H9 (cell line): ENCODE results near the gene ACTR8. TPM values are rescaled to one million over a fixed set of nuclear protein-coding genes. Genes with fewer than 3 reads are reported as not detected.

Experiments
- DNase-seq: peaks from one replicate; pipeline ENCODE4 v3.0.0-alpha.2; 2017
- H2AFZ ChIP-seq: one replicate; pipeline ENCODE4 v1.6.1; 2013; ENCODE audit warnings: mild to moderate bottlenecking, low read length, control low read depth, moderate library complexity
- H2AK5ac ChIP-seq: 2 replicates; pipeline ENCODE4 v1.6.1; 2013; ENCODE audit warnings: low read length, control low read depth, mixed read lengths; ENCODE audit not compliant: insufficient read length
- H2BK120ac ChIP-seq: one replicate; pipeline ENCODE4 v1.6.1; 2013; ENCODE audit warnings: low read depth, mild to moderate bottlenecking, low read length, control low read depth, inconsistent platforms; ENCODE audit not compliant: poor library complexity, severe bottlenecking
- H2BK12ac ChIP-seq: 2 replicates; pipeline ENCODE4 v1.6.1; 2013; ENCODE audit warnings: low read length, control low read depth, mixed read lengths, low read depth; ENCODE audit not compliant: insufficient read length
- H2BK15ac ChIP-seq: 2 replicates; pipeline ENCODE4 v1.6.1; 2013; ENCODE audit warnings: low read depth, low read length, control low read depth
- H2BK20ac ChIP-seq: one replicate; pipeline ENCODE4 v1.6.1; 2013; ENCODE audit warnings: low read depth, mild to moderate bottlenecking, low read length, control low read depth, inconsistent platforms; ENCODE audit not compliant: poor library complexity, severe bottlenecking
- H2BK5ac ChIP-seq: 2 replicates; pipeline ENCODE4 v1.6.1; 2013; ENCODE audit warnings: low read length, control low read depth, mixed read lengths; ENCODE audit not compliant: insufficient read length
- H3K14ac ChIP-seq: 2 replicates; pipeline ENCODE4 v1.6.1; 2013; ENCODE audit warnings: low read length, control low read depth; ENCODE audit not compliant: insufficient read depth
- H3K18ac ChIP-seq: 2 replicates; pipeline ENCODE4 v1.6.1; 2013; ENCODE audit warnings: low read depth, mild to moderate bottlenecking, mixed read lengths, low read length, control low read depth; ENCODE audit not compliant: insufficient read length
- H3K23ac ChIP-seq: 2 replicates; pipeline ENCODE4 v1.6.1; 2013; ENCODE audit warnings: low read length, control low read depth, mixed read lengths, low read depth; ENCODE audit not compliant: insufficient read length
- H3K23me2 ChIP-seq: 2 replicates; pipeline ENCODE4 v1.6.1; 2013; ENCODE audit warnings: low read depth, mild to moderate bottlenecking, mixed read lengths, low read length, control low read depth; ENCODE audit not compliant: insufficient read length, poor library complexity, severe bottlenecking
- H3K27ac ChIP-seq: 2 replicates; pipeline ENCODE4 v1.5.1; 2013; ENCODE audit warnings: low read length, control low read depth, mixed read lengths, low read depth; ENCODE audit not compliant: insufficient read length
- H3K27me3 ChIP-seq: 2 replicates; pipeline ENCODE4 v1.6.1; 2013; ENCODE audit warnings: low read length, control low read depth, inconsistent platforms; ENCODE audit not compliant: insufficient read depth
- H3K4ac ChIP-seq: 2 replicates; pipeline ENCODE4 v1.6.1; 2013; ENCODE audit warnings: low read depth, mild to moderate bottlenecking, control low read depth, inconsistent platforms, low read length, moderate library complexity
- H3K4me1 ChIP-seq: 2 replicates; pipeline ENCODE4 v1.6.1; 2013; ENCODE audit warnings: low read length, control low read depth, inconsistent platforms; ENCODE audit not compliant: insufficient read depth
- H3K4me2 ChIP-seq: 2 replicates; pipeline ENCODE4 v1.6.1; 2013; ENCODE audit warnings: low read length, control low read depth, mixed read lengths; ENCODE audit not compliant: insufficient read length, insufficient read depth
- H3K56ac ChIP-seq: 2 replicates; pipeline ENCODE4 v1.6.1; 2013; ENCODE audit warnings: low read depth, mild to moderate bottlenecking, mixed read lengths, low read length, control low read depth; ENCODE audit not compliant: insufficient read length
- H3K79me1 ChIP-seq: 2 replicates; pipeline ENCODE4 v1.6.1; 2013; ENCODE audit warnings: low read depth, mild to moderate bottlenecking, moderate library complexity, low read length, control low read depth, inconsistent platforms; ENCODE audit not compliant: insufficient read depth, poor library complexity, severe bottlenecking
- H3K79me2 ChIP-seq: 2 replicates; pipeline ENCODE4 v1.6.1; 2013; ENCODE audit warnings: low read length, control low read depth, inconsistent platforms; ENCODE audit not compliant: insufficient read depth
- H3K9ac ChIP-seq: 2 replicates; pipeline ENCODE4 v1.6.1; 2013; ENCODE audit warnings: low read length, control low read depth, mixed read lengths; ENCODE audit not compliant: insufficient read length; ENCODE audit errors: extremely low read depth
- H3K9me3 ChIP-seq: one replicate; pipeline ENCODE4 v1.6.1; 2013; ENCODE audit warnings: low read depth, low read length, inconsistent platforms; ENCODE audit not compliant: control insufficient read depth
- H3T11ph ChIP-seq: one replicate; pipeline ENCODE4 v1.6.1; 2013; ENCODE audit warnings: mild to moderate bottlenecking, low read length, control low read depth, inconsistent platforms
- H4K20me1 ChIP-seq: one replicate; pipeline ENCODE4 v1.6.1; 2013; ENCODE audit not compliant: control insufficient read depth, insufficient read length, insufficient read depth
- H4K5ac ChIP-seq: 2 replicates; pipeline ENCODE4 v1.6.1; 2013; ENCODE audit warnings: low read depth, mild to moderate bottlenecking, mixed read lengths, low read length, control low read depth; ENCODE audit not compliant: insufficient read length
- H4K8ac ChIP-seq: replicated peaks from 2 replicates; pipeline ENCODE4 v1.6.1; 2013; ENCODE audit warnings: low read length, control low read depth, mixed read lengths, low read depth; ENCODE audit not compliant: insufficient read length
- H4K91ac ChIP-seq: 2 replicates; pipeline ENCODE4 v1.6.1; 2013; ENCODE audit warnings: low read depth, mild to moderate bottlenecking, moderate library complexity, mixed read lengths, low read length, control low read depth; ENCODE audit not compliant: insufficient read length
- H3K27ac Mint-ChIP-seq, 3 experiments: 2 replicates in 2 of 3; 3 replicates in 1 of 3; pipeline ENCODE4 v1.8.0; 2020 to 2021; ENCODE audit warnings: mixed read lengths in 3 of 3, mild to moderate bottlenecking in 1 of 3, moderate library complexity in 1 of 3
- H3K27me3 Mint-ChIP-seq: 2 replicates; pipeline ENCODE4 v1.8.0; 2021; ENCODE audit warnings: low read depth, mild to moderate bottlenecking, moderate library complexity, mixed read lengths
- H3K36me3 Mint-ChIP-seq, 3 experiments: 2 replicates in 2 of 3; 3 replicates in 1 of 3; pipeline ENCODE4 v1.8.0; 2020 to 2021; ENCODE audit warnings: low read depth in 3 of 3, mixed read lengths in 3 of 3; ENCODE audit not compliant: insufficient read depth in 1 of 3
- H3K4me1 Mint-ChIP-seq, 2 experiments: 2 replicates each; pipeline ENCODE4 v1.8.0; 2020; ENCODE audit warnings: mixed read lengths in 2 of 2
- H3K4me3 Mint-ChIP-seq, 2 experiments: 2 replicates in 1 of 2; 3 replicates in 1 of 2; pipeline ENCODE4 v1.8.0; 2020 to 2021; ENCODE audit warnings: mild to moderate bottlenecking in 2 of 2, mixed read lengths in 2 of 2, moderate library complexity in 1 of 2
- H3K9me3 Mint-ChIP-seq, 2 experiments: 2 replicates in 1 of 2; 3 replicates in 1 of 2; pipeline ENCODE4 v1.8.0; 2020; ENCODE audit warnings: mild to moderate bottlenecking in 2 of 2, mixed read lengths in 2 of 2, moderate library complexity in 1 of 2
- CTCF ChIP-seq: fragments of 200-600 bp; sonication (generic); conservative IDR thresholded peaks from 3 replicates; pipeline ENCODE4 v1.8.0; 2021; ENCODE audit warnings: antibody characterized with exemption, mild to moderate bottlenecking
- WGBS: extraction: QIAGEN DNeasy Blood & Tissue Kit; methylation state at CpG from one replicate; pipeline ENCODE4 v1.1.7; 2013; ENCODE audit warnings: missing lambda C conversion rate, low lambda C conversion rate, mixed read lengths; ENCODE audit not compliant: insufficient read length; ENCODE audit errors: extremely low coverage; 5-methylcytosine and 5-hydroxymethylcytosine counted together
- total RNA-seq: library from RNA; stranded (reverse); gene quantifications from 2 replicates; pipeline ENCODE4 v1.2.1, GENCODE V29; 2021

The ACTR8 gene
- total RNA-seq, 1 experiment from 2014 or later = 39.2 TPM

DNA sequence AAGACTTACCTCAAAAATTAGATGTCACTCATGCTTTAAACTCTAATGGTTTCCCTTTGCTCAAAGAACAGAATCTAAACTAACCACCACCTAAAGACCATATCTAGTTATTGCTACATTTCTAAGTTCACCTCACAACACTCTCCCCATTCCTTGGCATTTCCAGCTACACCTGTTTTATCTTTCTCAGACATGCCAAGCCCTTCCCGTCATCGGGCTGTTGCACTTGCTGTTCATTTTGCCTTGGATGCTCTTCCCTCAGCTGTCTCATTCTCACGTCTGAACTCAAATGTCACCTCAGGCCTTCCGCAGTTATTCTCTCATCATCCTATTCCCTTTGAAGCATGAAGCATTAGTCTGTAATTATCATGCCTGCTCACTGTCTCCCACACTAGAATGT is 1.1 kb upstream of the ACTR8 start:
- H2BK5ac ChIP-seq = no peak overlapping the region
- no peak overlapping the region for H2BK15ac ChIP-seq
- H3K79me2 ChIP-seq = no peaks in the 10 kb centered on the region
- no peak overlapping the region for H3K14ac ChIP-seq
- no peaks in the 10 kb centered on the region for H3K79me1 ChIP-seq
- no peak overlapping the region for H2AK5ac ChIP-seq
- Mint-ChIP-seq H3K27ac (no peak overlapping the region; a peak in 2 of 7 replicates), H3K4me3 (peak overlapping the region in 1 of 2 experiments; percentile 99; a peak in 2 of 5 replicates), H3K36me3 (peaks cover 13 to 42% (median 40%) of the 10 kb centered on the region in 3 experiments; a peak in 6 of 7 replicates), H3K4me1 (peaks cover 11 to 12% of the 10 kb centered on the region in 2 experiments), H3K27me3 (no peaks in the 10 kb centered on the region), H3K9me3 (no peaks in the 10 kb centered on the region)
- H3K23ac ChIP-seq = no peak overlapping the region
- no peak overlapping the region for H3T11ph ChIP-seq
- H3K4me1 ChIP-seq = peaks cover 5% of the 10 kb centered on the region; the same call in 1 of the 2 replicates
- peaks cover 9% of the 10 kb centered on the region for H3K23me2 ChIP-seq
- no peak overlapping the region for H3K9ac ChIP-seq
- TF ChIP-seq CTCF = no peak
- no peak overlapping the region for H4K8ac ChIP-seq
- WGBS = no CpG with 5 or more reads among the region's 4 CpGs
- no peaks in the 10 kb centered on the region for H4K20me1 ChIP-seq
- no peak overlapping the region for H4K91ac ChIP-seq
- H2BK12ac ChIP-seq = no peak overlapping the region
- no peak overlapping the region for H3K27ac ChIP-seq
- no peak overlapping the region for H2AFZ ChIP-seq
- H3K4me2 ChIP-seq = no peak overlapping the region
- H2BK120ac ChIP-seq = no peak overlapping the region
- H3K27me3 ChIP-seq = no peaks in the 10 kb centered on the region
- no peak overlapping the region for H4K5ac ChIP-seq
- H3K4ac ChIP-seq = no peak overlapping the region
- H3K9me3 ChIP-seq = no peaks in the 10 kb centered on the region
- H3K18ac ChIP-seq = no peak overlapping the region
- no peak overlapping the region for H2BK20ac ChIP-seq
- H3K56ac ChIP-seq = no peak overlapping the region
- no peak for DNase-seq
